DMS153 treated with DMSO at 0.1 percent for 48 hours (cell line): ENCODE results near the gene MYOCD.

Experiments
- DNase-seq: peaks from one replicate; lab custom pipeline; 2025; ENCODE audit not compliant: unreplicated experiment; lab: John Stamatoyannopoulos, UW

Gene MYOCD

GRCh38 chr17:12642034-12642433 lies 23.7 kb upstream of the MYOCD start:
- DNase-seq = no peak

DNA sequence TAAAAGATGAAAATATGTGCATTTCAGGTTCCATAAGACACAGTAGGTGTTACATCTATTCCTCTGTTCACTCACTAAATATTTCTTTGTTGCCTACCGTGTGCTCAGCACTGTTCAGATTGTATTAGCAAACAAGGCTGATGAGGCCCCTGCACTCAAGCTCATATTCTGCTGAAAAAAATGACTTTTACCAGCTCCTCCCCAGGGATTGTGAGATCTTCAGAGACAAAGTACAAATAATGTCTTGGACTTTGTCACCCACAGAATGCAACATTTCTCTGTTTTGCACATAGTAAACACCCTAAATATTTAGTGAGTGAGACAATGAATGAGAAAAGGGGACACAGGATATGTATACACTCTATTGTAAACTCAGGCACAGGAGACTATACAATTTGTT lies 21.9 kb upstream of the MYOCD start:
- no peak for DNase-seq

DNA sequence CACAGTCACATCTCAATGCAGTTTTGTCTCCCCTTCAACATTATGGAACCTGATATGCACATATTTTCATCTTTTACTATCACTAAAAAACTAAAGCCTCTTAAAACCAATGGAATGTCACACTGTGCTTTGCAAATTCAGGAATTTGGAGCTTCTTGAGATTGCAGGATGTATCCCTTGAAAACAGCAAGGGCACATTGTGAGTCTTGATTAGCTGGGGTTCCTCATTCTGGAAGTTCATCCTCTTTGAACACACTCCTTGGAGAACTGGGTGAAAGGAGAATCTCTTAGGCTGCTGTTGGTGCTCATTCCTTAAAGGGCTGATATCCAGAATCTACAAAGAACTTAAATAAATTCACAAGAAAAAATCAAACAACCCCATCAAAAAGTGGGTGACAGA lies 21.1 kb upstream of the MYOCD start:
- no peak for DNase-seq

DNA sequence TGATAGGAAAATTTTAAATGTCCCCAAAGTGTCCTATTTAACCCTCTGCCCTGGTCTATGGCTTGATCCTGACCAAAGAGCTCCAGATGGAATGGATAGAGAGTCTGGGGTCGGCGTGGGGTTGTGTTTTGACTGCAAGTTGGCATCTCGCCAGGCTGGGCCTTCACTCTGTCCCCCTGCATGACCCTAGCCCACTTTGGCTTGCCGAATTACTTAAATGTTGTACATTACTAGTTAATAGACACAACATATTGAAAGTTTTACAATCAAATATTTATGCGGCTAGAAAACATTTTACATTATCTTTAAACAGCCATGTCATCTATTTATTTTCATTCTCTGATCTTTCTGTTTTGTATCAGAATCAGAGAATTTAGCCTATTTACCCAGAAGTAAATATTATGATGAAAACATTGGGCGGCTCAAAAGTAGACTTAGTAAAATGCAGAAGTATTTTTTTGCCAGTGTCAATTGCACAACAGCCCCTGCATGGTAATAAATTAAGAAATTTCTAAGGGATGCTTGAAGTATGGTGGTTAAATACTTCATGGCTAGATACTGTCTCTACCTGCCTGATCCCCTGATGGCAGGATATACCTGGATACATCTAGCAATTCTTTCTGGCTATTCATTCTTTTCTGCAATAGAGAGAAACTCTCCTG lies 18.8 kb upstream of the MYOCD start:
- DNase-seq = no peak

- DNase-seq = no peak
Observed at GRCh38 chr17:12648498-12648897, 17.2 kb upstream of the MYOCD start.

DNA sequence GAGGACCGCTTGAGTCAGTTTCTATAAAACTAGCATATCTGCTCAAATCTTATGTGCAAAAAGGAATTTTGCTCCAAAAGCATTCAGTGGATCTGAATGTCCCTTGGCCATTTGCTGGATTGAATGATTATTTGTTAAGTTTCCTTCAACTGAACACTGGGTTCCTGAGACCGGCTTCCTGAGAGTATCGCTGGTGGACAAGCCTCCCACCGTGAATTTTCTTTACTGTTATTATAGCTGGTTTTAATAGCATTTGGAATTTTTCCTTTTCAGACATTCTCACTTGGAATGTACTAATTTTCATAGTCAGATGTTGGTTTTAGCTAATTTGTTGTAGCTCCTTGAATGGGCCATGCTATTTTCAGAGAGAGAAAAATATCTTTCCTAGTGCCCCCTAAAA lies 9.8 kb upstream of the MYOCD start:
- no peak for DNase-seq

DNA sequence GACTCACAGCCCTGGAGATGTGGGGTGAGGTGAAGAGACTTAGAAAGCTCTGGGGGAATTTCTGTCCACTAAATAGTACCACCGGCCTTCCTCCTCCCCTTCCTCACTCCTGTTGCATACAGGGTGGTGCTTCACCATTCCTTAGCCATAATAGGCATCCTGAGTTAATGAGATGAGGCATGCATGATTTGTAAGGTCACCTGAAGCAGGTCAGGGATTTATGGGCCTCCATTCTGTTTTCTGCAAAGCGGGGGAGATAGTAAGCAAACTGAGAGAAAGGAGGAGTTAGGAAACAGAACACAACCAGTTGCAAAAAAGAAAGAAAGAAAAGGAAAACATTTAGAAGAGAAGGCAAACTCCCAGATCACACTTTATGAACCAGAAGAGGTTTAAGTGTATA lies 9.3 kb upstream of the MYOCD start:
- no peak for DNase-seq

DNA sequence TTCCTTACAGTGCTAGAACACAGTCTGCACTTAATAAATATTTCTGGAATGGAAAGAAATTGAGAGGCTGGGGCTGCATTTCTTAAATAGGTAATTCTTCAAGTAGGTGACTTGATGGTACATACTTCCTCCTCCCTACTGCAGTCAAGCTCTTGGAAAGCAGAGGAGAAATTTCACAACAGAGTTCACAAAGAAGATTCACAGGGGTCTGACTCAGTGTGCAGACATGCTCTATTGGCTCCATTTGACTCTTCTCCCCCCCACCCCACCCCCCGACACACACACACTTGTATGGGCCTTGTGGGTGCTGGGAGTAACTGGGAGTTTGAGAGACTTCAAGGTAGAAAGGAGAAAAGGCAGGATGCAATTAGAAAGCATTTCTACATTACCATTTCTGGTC lies 6.2 kb upstream of the MYOCD start:
- DNase-seq = no peak

DNA sequence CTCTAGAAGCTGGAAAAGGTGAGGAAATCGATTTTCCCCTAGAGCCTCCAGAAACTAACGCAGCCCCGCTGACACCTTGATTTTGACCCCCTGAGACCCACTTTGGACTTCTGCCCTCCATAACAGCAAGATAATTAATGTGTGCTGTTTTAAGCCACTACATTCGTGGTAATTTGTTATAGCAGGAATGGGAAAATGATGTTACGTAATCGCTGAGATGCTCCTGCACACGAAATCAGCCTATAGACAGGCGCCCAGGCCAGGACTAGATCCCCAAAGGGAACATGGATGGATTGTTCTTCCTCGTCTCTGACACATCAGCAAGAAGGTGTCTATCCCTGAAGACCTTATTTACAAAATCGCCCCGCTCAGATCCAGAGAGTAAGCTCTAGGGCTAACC lies 1.4 kb upstream of the MYOCD start:
- no peak for DNase-seq

DNA sequence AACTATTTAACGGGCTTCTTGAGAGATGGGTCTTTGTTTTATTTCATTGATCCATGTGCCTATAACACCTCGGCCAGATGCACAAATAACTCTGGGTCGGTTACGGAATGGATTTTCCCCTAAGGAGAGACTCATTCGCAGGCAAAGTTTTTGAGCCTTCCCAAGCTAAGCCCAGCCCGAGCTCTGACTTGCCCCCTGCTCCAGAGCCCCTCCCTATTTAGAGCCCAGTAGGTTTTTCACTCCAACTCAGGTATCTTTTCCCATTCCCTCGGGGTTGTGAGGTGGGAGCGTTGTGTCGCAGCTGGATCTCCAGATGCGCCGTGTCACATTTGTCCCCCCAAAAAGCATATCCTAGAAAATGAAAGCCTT lies 812 bp upstream of the MYOCD start:
- DNase-seq = no peak

DNA sequence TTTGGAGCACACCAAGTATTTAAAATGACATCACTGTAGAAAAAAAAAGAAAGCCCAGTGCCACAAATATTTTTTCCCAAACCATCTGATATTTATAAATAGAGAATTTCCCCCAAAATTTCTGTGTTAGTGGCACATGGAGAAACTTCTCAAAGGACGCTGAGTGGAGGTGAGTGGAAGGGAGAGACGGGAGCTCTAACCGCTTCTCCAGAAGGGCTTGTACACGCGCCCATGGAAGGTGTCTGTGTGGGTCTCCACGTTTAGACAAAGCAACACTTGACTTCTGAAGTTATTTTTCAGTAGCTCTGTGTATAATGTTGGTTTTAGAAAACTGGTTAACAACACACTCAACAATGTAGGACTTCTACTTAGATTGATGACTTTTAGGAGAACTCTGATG lies 1.0 kb downstream of the MYOCD start:
- DNase-seq = no peak

DNA sequence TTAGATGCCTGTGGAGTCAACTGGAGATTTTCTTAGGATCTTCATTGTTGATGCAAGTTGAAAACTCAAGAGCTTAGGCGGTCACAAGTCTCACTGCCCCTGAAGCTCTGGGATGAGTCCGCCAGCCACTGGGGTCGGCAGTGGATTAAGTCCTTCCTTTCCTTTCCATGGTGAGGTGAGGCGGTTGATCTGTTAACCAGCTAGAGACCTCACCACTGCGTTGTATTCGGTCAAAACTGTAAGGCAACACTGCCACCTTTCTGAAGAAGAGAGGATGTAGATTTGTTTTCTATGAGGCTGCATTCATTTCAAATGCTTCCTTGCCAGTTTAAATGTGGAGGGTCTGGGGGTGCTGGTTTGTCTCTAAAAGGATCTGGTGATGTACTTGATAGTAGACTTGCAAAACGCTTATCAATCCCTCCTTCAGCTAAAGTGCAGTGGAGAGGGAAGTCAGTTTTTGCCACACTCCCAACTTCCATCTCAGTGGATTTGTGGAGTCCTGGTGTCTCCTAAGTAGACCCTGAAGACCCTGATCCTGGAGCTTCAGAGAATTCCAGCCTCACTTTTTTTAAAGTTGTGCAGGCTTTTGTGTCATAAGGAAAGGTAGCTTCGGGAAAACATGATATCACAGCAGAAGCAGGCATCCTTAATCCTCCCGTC lies 1.7 kb downstream of the MYOCD start:
- DNase-seq = no peak

DNA sequence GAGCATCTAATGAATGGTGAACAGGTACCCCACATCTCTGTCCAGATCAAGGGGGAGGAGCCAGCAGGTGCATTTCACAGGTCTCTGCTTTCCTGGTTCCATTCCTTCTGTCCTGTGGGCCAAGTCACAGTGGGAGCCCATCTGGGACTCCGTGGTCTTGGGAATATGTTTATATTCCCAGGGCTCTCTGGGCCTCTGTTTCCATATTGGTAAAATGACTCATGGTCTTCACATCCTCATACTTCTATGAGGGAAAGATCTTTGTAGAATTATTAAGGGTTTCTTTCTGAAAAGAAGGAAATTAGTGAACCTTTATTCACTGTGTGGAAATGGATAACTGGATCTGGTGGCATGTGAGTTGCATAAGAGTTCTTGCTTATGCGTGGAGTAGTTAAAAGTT lies 6.2 kb downstream of the MYOCD start:
- no peak for DNase-seq

DNA sequence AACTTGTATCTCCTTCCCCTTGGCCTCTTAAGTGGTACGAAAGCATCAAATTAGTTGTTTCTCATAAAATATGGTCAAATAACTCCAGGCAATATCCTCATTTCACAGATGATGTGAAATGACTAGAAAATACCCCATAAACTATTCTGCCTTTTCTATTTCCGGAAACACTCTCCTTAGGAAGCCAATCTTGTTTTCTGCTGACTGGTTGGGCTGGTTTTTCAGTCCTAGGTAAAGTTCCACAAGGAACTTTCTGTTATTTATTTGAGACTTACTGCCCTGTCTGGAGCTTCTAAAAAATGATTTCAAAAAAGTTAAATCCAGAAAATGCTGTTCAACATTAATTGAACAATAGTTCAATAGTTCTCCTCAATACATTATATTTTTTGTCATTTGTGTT lies 7.3 kb downstream of the MYOCD start:
- DNase-seq = no peak

GRCh38 chr17:12673788-12674187 lies 8.1 kb downstream of the MYOCD start:
- DNase-seq = no peak

DNA sequence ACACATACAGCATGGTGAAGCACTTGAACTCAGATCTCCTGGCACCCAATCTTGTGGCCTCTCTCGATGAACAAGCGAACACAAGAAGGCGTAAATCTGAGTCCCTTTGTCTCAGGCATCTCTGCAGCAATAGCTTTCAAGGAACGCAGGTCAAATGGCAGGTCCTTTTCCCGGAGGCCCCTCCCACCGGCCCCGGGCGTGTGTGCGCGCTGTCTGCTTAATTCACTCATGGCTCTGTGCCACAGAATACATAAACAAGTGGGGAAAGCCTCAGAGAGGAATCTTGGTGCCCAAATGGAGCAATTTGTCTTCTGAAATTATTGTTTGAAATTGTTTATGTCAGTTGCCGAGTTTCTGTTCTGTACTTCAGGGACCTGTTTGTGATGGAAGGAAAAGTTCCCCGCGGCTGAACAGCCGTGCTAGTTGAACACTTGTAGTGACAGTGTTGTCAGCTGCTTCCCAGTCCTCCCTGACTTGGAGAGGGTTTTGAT lies 14.8 kb downstream of the MYOCD start:
- DNase-seq = no peak

DNA sequence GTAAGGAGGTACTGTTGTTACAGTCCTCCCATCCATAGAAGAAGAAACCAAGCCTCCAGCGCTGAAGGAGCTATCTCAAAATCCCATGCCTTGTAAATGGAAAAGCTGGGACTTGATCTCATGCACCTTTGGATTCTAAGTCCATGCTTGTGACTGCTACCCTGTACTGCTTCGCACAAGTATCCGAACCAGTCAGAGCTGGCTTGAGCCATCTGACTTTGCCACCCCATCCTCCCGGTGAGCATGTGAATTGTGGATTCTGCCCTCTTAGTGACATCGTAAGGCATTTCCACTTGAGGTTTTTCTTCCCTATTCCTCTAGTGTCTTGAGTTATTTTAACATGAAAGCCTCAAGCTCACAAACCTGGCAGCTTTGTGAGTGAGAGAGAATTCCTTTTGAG lies 15.3 kb downstream of the MYOCD start:
- no peak for DNase-seq

DNA sequence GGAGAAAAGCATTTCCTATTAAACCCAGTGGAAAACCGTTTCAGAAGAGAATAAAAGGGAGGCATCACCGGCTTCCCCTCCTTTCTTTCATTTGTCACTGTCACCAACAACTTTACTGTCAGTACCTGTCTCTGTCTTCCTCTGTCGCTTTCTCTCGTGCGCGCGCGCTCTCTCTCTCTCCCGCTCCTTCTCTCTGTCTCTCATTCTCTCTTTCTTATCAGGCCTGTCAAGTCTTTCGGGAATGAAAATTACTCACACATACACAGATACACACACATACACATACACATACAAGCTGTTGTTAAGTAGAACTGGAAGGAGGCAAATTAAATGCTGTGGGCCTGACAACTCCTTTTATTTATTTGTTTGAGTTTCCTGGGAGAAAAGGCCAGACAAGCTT lies 17.6 kb downstream of the MYOCD start:
- no peak for DNase-seq

DNA sequence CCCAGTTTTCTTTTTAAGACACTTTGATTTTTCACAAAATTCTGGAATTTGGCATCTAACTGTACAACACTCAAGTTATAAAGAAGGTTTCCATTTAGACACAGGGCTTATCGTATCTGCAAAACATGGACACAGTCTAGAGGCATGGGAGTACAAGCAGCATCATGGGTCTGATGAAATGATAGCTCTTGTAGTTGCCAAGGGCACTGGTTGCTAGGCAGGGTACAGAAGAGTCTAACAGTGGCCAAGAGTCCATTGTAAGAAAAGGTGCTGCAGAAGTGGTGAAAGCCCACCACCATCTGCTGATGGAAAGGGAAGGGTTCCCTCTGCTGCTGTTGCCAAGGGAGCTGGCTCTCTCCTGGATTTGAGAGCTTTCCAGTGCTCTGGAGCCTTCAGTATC lies 20.8 kb downstream of the MYOCD start:
- no peak for DNase-seq

- no peak for DNase-seq
Observed at GRCh38 chr17:12688382-12688781, 22.7 kb downstream of the MYOCD start.

DNA sequence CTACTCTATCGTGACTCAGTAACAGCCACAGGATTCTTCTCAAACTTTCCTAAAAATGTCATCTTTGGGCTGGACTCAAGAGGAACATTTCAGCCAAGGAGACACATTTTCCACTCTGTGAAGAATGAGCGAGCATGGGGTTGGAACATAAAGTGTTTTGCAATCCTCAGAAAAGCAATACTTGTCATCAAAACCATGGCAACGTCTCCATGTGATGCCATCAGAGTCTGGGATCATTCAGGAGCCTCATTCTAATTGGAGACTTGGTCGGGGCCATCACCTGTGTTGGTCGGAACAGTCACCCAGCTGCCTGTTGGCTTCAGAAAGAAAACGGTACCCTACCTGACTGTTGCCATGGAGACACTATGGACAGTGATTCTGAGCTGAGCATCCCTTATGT lies 25.5 kb downstream of the MYOCD start:
- no peak for DNase-seq

- DNase-seq = no peak
Observed at GRCh38 chr17:12693640-12694039, 27.9 kb downstream of the MYOCD start.

DNA sequence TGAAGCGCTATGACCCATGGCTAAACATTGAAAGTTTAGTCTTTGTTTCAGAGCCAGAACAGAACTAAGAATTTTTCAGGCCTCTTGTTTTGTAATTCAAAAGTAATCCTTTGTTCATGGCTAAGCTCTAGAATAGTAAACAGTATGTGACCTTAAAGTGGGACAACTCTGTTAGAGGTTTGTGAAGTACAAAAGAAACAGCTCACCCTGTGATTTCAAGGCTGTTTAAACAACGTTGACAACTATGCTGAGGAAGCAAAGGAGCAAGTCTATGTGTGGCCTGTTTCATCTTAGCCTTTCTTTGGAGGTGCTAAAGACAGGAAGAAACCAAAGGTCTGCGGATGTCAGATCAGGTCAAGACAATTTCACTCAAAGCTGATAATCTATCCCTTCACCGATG lies 40.4 kb downstream of the MYOCD start:
- DNase-seq = no peak
